GM19397 (cell line): Measurements from ENCODE around the gene PPA2.
"Not testable (repeated sequence)": the region's sequence is repeated elsewhere in the genome, so short reads cannot be mapped to it uniquely, and the experiment has no call there.

Experiments used
- ATAC-seq: cut with Tn5 transposase; IDR thresholded peaks from one replicate; pipeline ENCODE4 v1.9.1; 2021; ENCODE audit warnings: mild to moderate bottlenecking, moderate library complexity; ENCODE audit not compliant: unreplicated experiment

Gene PPA2

DNA sequence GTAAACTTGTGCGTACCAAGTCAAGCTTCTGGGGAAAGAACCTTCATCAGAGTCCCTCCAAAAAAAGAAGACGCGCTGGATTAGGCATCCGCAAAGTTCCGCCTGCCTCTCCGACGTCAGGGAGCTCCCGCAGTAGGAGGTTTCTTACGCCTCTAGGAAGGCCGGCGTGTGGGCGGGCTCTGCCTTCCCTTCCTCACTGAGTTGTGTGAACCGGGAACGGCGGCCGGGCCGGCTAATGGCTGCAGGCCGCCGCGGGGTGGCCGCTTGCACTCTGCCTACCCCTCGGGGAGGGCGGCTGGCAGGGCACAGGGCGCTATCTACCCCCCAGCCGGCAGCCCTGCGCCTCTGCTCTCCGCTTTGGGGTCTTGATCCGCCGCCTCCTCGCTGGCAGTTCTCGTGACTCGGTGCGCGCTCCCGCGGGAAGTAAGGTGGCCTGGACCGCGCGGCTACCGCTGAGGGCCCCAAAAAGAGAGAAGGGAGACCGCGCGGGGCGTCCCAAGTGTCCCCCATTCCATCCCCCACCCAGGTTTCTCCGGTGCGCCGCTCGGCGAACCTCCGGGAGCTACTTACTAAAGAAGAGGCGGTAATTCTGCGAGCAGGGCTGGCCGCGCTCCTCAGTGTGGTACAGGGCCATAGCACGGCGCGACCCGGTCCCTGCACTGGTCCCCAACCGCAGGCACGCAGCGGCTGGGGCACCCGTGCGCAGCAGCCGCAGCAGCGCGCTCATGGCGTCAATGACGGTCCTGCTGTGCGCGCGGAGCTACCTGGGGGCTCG is at the start of gene PPA2:
PPA2 (minus strand) TSS at position 739 of the 775 bp plus-strand sequence; CDS start at position 727, 12 bp downstream.
- peak; percentile 92 for ATAC-seq

DNA sequence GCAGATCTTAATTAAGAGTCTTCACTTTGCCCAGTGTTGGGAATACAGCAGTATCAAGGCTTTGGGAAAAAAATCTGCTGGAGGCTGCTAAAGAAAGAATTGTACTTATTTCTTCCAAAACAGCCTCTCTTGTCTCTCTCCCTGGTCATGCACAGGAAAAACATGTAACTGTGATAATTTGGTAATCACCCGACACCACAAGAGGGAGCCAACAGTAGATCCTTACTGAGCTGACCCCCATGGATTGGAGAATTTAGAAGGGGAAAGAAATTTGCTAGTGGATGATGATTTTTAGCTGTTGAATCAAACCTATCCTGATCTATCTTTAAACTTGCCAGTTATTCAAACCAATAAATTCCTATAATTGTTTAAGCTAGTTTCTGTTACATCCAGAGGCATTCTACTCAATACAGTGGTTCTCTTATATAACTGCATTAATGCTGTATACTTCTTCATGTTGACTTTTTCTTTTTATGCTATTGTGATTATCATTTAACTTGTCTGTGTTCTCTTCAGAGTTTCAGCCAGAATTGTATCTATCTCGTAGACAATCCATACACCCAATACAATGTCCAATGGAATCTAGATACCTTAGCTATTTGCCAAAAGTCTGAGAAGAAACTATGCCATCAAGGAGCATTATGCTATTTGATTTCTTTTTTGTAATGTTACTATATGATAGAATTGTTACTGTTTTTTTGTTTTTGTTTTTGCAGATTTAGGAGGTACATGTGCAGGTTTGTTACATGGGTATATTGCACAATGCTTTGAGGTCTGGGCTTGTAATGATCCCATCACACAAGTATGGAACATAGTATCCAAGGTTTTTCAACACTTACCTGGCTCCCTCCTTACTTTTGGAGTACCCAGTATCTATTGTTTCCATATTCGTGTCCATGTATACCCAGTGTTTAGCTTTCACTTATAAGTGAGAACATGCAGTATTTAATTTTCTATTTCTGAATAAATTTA is 47.2 kb upstream of the PPA2 start:
- ATAC-seq: peak; percentile 67

DNA sequence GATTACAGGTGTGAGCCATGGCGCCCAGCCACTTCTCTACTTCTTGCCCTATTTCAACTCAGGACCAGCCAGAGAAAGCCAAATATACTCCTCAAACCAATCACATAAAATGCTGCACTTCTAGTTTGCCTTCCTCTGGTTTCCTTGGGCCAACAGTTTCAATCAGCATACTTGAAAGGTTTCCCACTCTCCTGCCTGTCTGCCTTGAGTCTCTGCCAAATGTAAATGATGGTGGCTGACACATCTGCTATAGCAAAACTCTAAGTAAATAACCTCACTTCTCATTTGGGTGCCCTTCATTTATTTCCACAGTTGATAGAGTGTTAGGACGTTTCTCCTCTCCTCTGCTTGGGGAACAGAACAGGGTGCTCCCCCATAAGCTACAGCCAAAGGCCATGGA is 36.4 kb upstream of the PPA2 start:
- no peak for ATAC-seq

- peak; percentile 20 for ATAC-seq
These were observed 35.9 kb upstream of the PPA2 start for GRCh38 chr4:105509714-105510113.

DNA sequence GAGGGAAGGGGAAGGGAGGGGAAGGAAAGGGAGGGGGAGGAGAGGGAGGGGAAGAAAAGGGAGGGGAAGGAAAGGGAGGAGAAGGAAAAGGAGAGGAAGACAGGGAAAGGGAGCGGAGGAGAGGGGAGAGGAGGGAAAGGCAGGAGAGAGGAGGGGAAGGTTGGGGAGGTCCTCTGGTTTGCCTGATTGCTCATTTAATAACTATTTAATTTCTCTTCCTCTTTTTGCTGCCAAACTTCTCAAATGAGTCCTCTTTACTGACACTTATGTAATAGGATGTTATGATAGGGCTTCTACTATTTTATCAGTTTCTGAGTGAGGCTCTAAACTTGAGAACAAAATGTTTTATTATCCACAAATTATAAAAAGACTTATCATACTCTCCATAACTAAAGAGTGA is 35.4 kb upstream of the PPA2 start:
- ATAC-seq: peak; percentile 91

GRCh38 chr4:105504744-105505143 is 30.9 kb upstream of the PPA2 start:
- ATAC-seq: no peak

- ATAC-seq: no peak
These were observed 29.6 kb upstream of the PPA2 start for GRCh38 chr4:105503484-105503883.

DNA sequence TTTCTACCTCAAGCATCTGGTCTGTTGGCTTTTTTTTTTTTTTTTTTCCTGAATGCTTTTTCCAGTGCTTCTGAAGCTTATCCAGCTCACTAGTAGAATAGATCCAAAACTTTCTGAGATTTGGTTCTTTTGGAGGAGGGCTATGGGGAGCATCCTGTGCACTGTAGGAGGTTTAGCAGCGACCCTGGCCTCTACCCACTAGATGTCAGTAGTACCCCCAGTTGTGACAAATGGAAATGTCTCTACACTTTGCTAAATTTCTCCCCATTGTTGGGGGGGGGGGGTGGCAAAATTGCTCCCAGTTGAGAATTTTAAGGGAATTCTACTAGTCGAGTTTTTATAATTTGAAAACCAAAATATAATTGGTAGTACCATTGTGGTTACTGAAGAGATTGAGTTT is 23.0 kb upstream of the PPA2 start:
- no peak for ATAC-seq

DNA sequence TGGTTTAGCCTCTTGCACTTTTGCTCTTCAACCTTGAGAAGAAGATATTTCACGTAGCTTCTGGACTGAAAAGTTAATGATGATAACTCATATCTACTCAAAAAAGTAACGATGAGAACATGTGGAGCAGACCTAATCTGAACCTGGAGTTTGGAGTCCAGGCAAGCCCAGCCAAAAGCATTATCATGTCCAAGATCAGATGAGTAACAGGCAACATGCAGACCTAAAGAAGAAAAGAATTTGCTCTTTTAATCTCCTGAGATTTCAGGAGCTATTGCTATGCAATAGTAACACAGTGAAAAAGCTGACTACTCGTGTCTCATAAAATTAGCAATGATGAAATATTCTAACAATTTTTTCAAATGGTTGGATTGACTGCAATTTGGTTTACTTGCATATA is 21.8 kb upstream of the PPA2 start:
- ATAC-seq: no peak

- ATAC-seq: no peak
These were observed 16.7 kb upstream of the PPA2 start for GRCh38 chr4:105490523-105490922.

DNA sequence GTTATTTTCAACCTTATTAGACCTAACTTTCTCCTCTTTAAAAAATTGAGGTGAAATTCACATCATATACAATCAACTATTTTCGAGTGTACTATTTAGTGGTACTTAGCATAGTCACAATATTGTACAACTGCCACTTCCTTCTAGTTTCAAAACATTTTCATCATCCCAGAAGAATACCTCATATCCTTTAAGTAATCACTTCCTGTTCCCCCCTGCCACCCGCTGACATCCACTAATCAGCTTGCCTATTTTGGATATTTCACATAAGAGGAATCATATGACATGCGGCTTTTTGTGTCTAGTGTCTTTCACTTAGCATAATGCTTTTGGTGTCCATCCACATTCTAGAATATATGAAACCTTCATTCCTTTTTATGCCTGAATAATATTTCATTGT is 10.0 kb upstream of the PPA2 start:
- ATAC-seq: no peak

- peak; percentile 3 for ATAC-seq
These were observed 247 bp upstream of the PPA2 start for GRCh38 chr4:105474099-105474518.

DNA sequence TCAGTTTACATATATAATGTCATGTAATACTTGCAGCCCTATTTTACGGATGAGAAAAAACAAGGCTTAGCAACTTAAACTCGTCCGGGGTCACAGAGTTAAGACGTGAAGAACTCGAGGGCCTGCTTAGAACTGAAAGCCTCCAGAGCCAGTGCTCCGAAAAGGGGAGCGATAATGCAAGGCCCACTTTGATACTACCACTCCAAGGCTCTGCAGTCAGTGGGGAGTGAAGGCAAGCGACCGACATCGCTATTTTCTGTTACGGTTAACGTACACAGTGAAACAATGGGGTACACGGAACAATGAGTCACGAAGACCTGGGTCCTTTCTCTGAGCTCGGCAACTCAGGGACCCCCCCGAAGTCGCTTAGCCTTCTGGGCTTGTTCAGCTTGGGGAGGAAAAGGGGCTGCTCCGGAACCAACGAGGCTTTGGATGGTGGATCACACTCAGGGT is 965 bp downstream of the PPA2 start:
- no peak for ATAC-seq

- ATAC-seq: peak; percentile 17
These were observed 2.2 kb downstream of the PPA2 start for GRCh38 chr4:105471566-105472176.

DNA sequence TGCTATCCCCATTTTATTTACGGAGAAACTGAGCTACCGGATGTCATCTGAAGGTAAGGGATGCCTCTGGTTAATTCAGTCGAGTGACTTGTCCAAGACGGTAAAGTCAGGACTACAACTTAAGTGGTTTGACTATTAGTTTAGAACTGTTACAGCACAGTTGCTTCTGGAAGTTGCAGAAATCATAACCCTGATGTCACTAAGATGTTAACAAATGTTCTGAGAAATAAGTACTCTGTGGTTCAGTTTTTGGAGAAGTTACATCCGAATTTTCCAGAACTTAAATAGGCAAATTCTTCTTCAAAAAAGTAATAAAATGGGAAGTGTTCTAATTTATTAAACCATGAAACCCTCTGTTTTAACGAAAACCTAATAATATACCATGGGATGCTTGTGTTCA is 3.1 kb downstream of the PPA2 start:
- no peak for ATAC-seq

DNA sequence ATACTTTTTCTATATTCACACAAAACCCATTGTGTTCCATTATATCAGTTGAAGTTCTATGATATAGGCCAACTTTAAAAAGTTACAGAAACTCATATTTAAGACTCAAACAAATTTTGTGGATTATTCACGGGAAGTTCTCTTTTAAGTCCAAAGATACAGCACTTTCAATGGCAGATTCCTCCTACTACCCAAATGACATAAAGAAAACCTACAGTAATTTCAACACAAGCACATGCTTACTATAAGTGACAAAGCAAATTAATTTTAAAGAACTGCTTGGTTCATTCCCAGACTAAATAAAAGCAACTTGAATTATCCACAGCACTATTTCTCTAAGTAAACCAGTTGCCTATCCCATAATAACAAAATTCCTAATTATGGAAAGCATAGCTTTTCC is 4.1 kb downstream of the PPA2 start:
- ATAC-seq: no peak

DNA sequence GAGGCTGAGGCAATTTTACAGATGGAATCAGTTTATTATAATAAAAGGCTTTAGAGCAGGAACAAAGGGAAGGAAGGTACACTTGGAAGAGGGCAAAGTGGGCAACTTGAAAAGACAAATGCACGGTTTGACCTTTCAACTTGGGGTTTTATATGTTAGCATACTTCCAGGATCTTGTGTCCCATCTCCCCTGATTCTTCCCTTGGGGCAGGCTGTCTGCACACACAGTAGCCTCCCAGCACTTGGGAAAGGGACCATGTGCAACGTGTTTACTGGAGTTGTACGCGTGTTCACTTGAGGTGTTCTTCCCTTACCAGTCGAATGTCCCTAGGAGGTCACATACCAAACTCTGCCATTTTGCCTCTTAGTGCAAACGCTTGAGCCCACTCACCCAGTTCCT is 7.3 kb downstream of the PPA2 start:
- no peak for ATAC-seq

GRCh38 chr4:105464563-105464962 is 9.3 kb downstream of the PPA2 start:
- ATAC-seq: not testable (repeated sequence)

DNA sequence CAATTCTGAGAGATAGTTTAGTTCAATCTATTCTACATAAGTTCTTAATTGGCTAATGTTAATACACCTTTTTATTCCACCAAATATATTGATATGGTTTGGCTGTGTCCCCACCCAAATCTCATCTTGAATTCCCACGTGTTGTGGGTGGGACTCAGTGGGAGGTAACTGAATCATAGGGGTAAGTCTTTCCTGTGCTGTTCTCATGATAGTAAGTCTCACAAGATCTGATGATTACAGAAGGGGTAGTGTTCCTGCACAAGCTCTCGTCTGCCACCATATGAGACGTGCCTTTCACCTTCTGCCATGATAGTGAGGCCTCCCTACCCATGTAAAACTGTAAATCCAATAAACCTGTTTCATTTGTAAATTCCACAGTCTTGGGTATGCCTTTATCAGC is 11.3 kb downstream of the PPA2 start:
- no peak for ATAC-seq

GRCh38 chr4:105461621-105462382 is 12.1 kb downstream of the PPA2 start:
- ATAC-seq: no peak

GRCh38 chr4:105461221-105461620 is 12.6 kb downstream of the PPA2 start:
- no peak for ATAC-seq
